Panc1 (cell line): ENCODE data around the gene TLL2. TPM values are rescaled to one million over a fixed set of nuclear protein-coding genes. Genes with fewer than 3 reads are reported as not detected.

Experiments
- ATAC-seq: fragments of 200-7000 bp; cut with Tn5 transposase; 2 replicates; pipeline ENCODE4 v1.9.1; 2020; ENCODE audit warnings: mild to moderate bottlenecking, moderate library complexity
- BruUV-seq: library from RNA; stranded (reverse); fragments of 400-500 nt; replicated peaks from 2 replicates; lab custom pipeline; 2021; lab: Mats Ljungman, UMichigan
- CTCF ChIA-PET: fragments of 300-600 bp; sonication (Branson Sonifier 250); formaldehyde crosslinking; loops from one replicate; lab custom pipeline; 2022; ENCODE audit warnings: antibody characterized with exemption; lab: Charles Lee
- POLR2A ChIA-PET: fragments of 300-600 bp; sonication (Branson Sonifier 250); formaldehyde crosslinking; loops from one replicate; lab custom pipeline; 2022; ENCODE audit warnings: antibody characterized with exemption; lab: Charles Lee
- DNase-seq: peaks from one replicate; pipeline ENCODE4 v3.0.0-alpha.2; 2010; ENCODE audit warnings: low read depth, low spot score
- H3K27ac ChIP-seq: 2 replicates; pipeline ENCODE4 v1.5.1; 2011; ENCODE audit warnings: mild to moderate bottlenecking, low read length, inconsistent platforms
- H3K27me3 ChIP-seq: fragments of 200-500 bp; sonication (Bioruptor generic); 2 replicates; pipeline ENCODE4 v1.6.0; 2014; ENCODE audit warnings: low read length, inconsistent platforms; ENCODE audit not compliant: control insufficient read depth, insufficient read depth
- H3K36me3 ChIP-seq: fragments of 200-500 bp; sonication (Bioruptor generic); 2 replicates; pipeline ENCODE4 v1.5.1; 2014; ENCODE audit warnings: inconsistent platforms, mild to moderate bottlenecking, low read length, moderate library complexity; ENCODE audit not compliant: control insufficient read depth, insufficient read depth
- H3K4me1 ChIP-seq: 2 replicates; pipeline ENCODE4 v1.5.1; 2011; ENCODE audit warnings: inconsistent platforms, mild to moderate bottlenecking, low read length, moderate library complexity; ENCODE audit not compliant: control insufficient read depth, insufficient read depth
- H3K4me3 ChIP-seq, 2 experiments: 2 replicates each; pipeline ENCODE4 v1.5.1; 2011 to 2012; ENCODE audit warnings: low read depth in 2 of 2, low read length in 2 of 2, mild to moderate bottlenecking in 2 of 2, inconsistent platforms in 1 of 2, moderate library complexity in 1 of 2
- H3K9me3 ChIP-seq: fragments of 200-500 bp; sonication (Bioruptor generic); 2 replicates; pipeline ENCODE4 v1.5.1; 2014; ENCODE audit warnings: low read depth, mild to moderate bottlenecking, inconsistent platforms, low read length, moderate library complexity; ENCODE audit not compliant: control insufficient read depth, insufficient read depth
- CTCF ChIP-seq: fragments of 450-650 bp; IDR thresholded peaks from 2 replicates; pipeline ENCODE4 v1.5.1; 2017; ENCODE audit warnings: mild to moderate bottlenecking
- POLR2AphosphoS5 ChIP-seq: IDR thresholded peaks from 2 replicates; pipeline ENCODE4 v1.6.1; 2012; ENCODE audit warnings: mild to moderate bottlenecking, low read depth, low read length, moderate library complexity
- SIN3A ChIP-seq: IDR thresholded peaks from 2 replicates; pipeline ENCODE4 v1.6.1; 2012; ENCODE audit warnings: low read depth, mild to moderate bottlenecking, low read length, moderate library complexity, borderline replicate concordance; ENCODE audit not compliant: insufficient read depth
- TCF7L2 ChIP-seq: IDR thresholded peaks from 2 replicates; pipeline ENCODE4 v1.6.1; 2011; ENCODE audit warnings: mild to moderate bottlenecking, low read depth, low read length, inconsistent platforms
- in situ Hi-C: cut with HindIII; loops from 2 replicates; pipeline ENCODE4 v1.10.0; 2016; ENCODE audit warnings: low sequenced_read_pairs, low pct_unique_long_range_greater_than_20kb
- intact Hi-C: fragments of 100-400 bp; cut with micrococcal nuclease; formaldehyde crosslinking; loops from one replicate; pipeline ENCODE4 v1.10.0; 2022; ENCODE audit not compliant: unreplicated experiment
- total RNA-seq: library from RNA; stranded (reverse); gene quantifications from one replicate; pipeline ENCODE4 v1.2.1, GENCODE V29; 2021; ENCODE audit not compliant: unreplicated experiment
- TF ChIP-seq, protein P1 (sequence below), 2 experiments: IDR thresholded peaks; 2 replicates each; pipeline ENCODE4 v1.6.1; 2011 to 2012; ENCODE audit warnings: low read depth in 2 of 2, control low read depth in 1 of 2, low read length in 1 of 2, mild to moderate bottlenecking in 1 of 2, moderate library complexity in 1 of 2; ENCODE audit not compliant: insufficient read depth in 1 of 2

Gene TLL2
- total RNA-seq, 1 experiment from 2014 or later: 0.64 TPM

DNA sequence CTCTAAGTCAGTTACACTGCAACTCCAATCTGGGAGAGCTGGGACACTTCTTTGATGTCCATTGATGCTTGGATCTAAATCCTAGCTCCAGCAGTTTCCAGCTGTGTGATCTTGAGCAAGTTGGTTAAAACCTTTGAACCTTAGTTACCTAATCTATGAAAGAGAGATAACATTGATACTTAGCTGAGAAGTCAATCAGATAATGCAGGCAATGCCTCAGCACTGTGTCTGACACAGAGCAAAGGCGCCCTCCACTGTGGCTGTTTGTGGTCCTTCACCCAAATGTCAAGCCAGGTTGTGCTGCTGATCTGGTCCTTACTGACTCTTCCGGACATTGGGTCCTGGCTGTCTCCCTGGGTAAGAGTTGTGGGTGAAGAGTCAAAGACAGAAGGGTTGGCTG lies 189.3 kb downstream of the TLL2 start:
- CTCF ChIA-PET: no interaction called here
- Histone ChIP-seq H3K27me3 (peaks cover 53% of the 10 kb centered on the region), H3K9me3 (no peaks in the 10 kb centered on the region), H3K4me1 (no peaks in the 10 kb centered on the region), H3K4me3 (no peak overlapping the region), H3K27ac (no peak overlapping the region), H3K36me3 (no peaks in the 10 kb centered on the region)
- no peak for DNase-seq
- no peak for ATAC-seq
- in situ Hi-C loops (no loop called here), intact Hi-C loops (no loop called here)
- no TSS peak for BruUV-seq
- no peak for TF ChIP-seq CTCF
- TF ChIP-seq, protein P1, sequence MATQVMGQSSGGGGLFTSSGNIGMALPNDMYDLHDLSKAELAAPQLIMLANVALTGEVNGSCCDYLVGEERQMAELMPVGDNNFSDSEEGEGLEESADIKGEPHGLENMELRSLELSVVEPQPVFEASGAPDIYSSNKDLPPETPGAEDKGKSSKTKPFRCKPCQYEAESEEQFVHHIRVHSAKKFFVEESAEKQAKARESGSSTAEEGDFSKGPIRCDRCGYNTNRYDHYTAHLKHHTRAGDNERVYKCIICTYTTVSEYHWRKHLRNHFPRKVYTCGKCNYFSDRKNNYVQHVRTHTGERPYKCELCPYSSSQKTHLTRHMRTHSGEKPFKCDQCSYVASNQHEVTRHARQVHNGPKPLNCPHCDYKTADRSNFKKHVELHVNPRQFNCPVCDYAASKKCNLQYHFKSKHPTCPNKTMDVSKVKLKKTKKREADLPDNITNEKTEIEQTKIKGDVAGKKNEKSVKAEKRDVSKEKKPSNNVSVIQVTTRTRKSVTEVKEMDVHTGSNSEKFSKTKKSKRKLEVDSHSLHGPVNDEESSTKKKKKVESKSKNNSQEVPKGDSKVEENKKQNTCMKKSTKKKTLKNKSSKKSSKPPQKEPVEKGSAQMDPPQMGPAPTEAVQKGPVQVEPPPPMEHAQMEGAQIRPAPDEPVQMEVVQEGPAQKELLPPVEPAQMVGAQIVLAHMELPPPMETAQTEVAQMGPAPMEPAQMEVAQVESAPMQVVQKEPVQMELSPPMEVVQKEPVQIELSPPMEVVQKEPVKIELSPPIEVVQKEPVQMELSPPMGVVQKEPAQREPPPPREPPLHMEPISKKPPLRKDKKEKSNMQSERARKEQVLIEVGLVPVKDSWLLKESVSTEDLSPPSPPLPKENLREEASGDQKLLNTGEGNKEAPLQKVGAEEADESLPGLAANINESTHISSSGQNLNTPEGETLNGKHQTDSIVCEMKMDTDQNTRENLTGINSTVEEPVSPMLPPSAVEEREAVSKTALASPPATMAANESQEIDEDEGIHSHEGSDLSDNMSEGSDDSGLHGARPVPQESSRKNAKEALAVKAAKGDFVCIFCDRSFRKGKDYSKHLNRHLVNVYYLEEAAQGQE (IDR thresholded peaks at IDR 0.05; ENCODE audit: insufficient read depth in 1 of 2, low read depth in 2 of 2, low read length in 1 of 2): no peak
- TF ChIP-seq SIN3A: no peak
- TF ChIP-seq POLR2AphosphoS5: no peak
- no peak for TF ChIP-seq TCF7L2
- POLR2A ChIA-PET: no interaction called here

DNA sequence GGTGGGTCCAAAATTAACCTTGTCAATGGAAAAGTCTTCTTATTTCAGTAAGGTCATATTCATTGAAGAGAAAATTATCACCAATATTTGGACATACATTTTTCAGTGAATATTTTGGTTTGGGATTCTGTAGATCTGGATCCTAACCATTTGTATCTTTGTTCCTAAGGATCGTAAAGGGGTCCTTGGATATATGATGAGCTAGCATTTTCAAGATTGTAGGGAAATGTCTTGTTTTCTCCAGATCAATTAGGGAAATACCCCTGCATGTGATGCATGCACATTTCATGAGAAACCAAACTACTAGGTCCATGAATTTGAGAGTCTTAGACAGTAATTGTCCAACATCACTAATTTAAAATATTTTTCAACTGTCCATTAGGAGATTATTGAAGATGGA lies 191.5 kb downstream of the TLL2 start:
- in situ Hi-C loops: no loop called here
- Histone ChIP-seq H3K4me1 (no peaks in the 10 kb centered on the region), H3K27ac (no peak overlapping the region), H3K27me3 (peaks cover 54% of the 10 kb centered on the region), H3K36me3 (no peaks in the 10 kb centered on the region), H3K4me3 (no peak overlapping the region), H3K9me3 (no peaks in the 10 kb centered on the region)
- POLR2A ChIA-PET: interaction anchor here (0.6 kb wide), 1 partner anchor 869 kb away, joined by 4 read pairs; no protein-coding TSS in a partner anchor
- no TSS peak for BruUV-seq
- CTCF ChIA-PET: interaction anchor here (0.6 kb wide), 1 partner anchor 89 kb away, joined by 5 read pairs; no protein-coding TSS in a partner anchor
- DNase-seq (no peak), ATAC-seq (no peak)
- TF ChIP-seq, protein P1 (IDR thresholded peaks at IDR 0.05; ENCODE audit: insufficient read depth in 1 of 2, low read depth in 2 of 2, low read length in 1 of 2): no peak
- no peak for TF ChIP-seq POLR2AphosphoS5
- no peak for TF ChIP-seq TCF7L2
- no peak for TF ChIP-seq CTCF
- no peak for TF ChIP-seq SIN3A
- intact Hi-C loops: no loop called here
